HL-60 (cell line): ENCODE measurements around the gene VSIG10L2.

Experiments
- GABPA ChIP-seq: IDR thresholded peaks from 2 replicates; pipeline ENCODE4 v1.6.1; 2012; ENCODE audit warnings: low read depth
- POLR2AphosphoS5 ChIP-seq: IDR thresholded peaks from 2 replicates; pipeline ENCODE4 v1.6.1; 2012; ENCODE audit warnings: low read depth
- TF ChIP-seq, protein P1 (sequence below): IDR thresholded peaks from one replicate; pipeline ENCODE4 v1.5.1; 2011; ENCODE audit warnings: low read length, control low read depth, inconsistent platforms; ENCODE audit not compliant: insufficient read depth
- TF ChIP-seq, protein P2 (sequence below): IDR thresholded peaks from 2 replicates; pipeline ENCODE4 v1.6.1; 2012; ENCODE audit warnings: low read depth; ENCODE audit not compliant: insufficient replicate concordance

DNA sequence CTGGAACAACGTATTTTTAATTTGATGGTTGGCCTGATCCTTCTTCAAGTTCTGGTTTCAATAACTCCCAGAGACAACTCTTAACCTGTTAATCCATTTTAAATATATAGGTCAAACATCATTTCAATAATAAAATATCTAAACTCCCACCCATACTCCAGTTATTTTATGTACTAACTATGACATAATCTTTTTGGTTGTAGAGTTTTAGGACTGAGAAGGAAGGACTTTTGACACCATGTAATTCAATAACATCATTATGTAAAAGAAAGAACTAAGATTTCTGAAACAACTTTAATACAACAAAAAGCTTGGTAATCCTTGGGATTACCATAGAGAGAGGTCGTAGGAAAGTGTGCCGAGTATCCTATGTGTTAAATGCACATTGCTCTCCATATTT lies 31.5 kb downstream of the VSIG10L2 start:
- TF ChIP-seq, protein P1, sequence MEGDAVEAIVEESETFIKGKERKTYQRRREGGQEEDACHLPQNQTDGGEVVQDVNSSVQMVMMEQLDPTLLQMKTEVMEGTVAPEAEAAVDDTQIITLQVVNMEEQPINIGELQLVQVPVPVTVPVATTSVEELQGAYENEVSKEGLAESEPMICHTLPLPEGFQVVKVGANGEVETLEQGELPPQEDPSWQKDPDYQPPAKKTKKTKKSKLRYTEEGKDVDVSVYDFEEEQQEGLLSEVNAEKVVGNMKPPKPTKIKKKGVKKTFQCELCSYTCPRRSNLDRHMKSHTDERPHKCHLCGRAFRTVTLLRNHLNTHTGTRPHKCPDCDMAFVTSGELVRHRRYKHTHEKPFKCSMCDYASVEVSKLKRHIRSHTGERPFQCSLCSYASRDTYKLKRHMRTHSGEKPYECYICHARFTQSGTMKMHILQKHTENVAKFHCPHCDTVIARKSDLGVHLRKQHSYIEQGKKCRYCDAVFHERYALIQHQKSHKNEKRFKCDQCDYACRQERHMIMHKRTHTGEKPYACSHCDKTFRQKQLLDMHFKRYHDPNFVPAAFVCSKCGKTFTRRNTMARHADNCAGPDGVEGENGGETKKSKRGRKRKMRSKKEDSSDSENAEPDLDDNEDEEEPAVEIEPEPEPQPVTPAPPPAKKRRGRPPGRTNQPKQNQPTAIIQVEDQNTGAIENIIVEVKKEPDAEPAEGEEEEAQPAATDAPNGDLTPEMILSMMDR = no peak
- TF ChIP-seq POLR2AphosphoS5 = no peak
- TF ChIP-seq, protein P2, sequence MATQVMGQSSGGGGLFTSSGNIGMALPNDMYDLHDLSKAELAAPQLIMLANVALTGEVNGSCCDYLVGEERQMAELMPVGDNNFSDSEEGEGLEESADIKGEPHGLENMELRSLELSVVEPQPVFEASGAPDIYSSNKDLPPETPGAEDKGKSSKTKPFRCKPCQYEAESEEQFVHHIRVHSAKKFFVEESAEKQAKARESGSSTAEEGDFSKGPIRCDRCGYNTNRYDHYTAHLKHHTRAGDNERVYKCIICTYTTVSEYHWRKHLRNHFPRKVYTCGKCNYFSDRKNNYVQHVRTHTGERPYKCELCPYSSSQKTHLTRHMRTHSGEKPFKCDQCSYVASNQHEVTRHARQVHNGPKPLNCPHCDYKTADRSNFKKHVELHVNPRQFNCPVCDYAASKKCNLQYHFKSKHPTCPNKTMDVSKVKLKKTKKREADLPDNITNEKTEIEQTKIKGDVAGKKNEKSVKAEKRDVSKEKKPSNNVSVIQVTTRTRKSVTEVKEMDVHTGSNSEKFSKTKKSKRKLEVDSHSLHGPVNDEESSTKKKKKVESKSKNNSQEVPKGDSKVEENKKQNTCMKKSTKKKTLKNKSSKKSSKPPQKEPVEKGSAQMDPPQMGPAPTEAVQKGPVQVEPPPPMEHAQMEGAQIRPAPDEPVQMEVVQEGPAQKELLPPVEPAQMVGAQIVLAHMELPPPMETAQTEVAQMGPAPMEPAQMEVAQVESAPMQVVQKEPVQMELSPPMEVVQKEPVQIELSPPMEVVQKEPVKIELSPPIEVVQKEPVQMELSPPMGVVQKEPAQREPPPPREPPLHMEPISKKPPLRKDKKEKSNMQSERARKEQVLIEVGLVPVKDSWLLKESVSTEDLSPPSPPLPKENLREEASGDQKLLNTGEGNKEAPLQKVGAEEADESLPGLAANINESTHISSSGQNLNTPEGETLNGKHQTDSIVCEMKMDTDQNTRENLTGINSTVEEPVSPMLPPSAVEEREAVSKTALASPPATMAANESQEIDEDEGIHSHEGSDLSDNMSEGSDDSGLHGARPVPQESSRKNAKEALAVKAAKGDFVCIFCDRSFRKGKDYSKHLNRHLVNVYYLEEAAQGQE = no peak
- no peak for TF ChIP-seq GABPA
